ENCODE data around the gene SPON1. TPM values are rescaled to one million over a fixed set of nuclear protein-coding genes. Genes with fewer than 3 reads are reported as not detected.
"Not testable (repeated sequence)": the region's sequence is repeated elsewhere in the genome, so short reads cannot be mapped to it uniquely, and the experiment has no call there.

Gene SPON1
- total and polyA plus RNA-seq, 2 experiments from 2014 or later = 2.4 to 5.4 TPM

DNA sequence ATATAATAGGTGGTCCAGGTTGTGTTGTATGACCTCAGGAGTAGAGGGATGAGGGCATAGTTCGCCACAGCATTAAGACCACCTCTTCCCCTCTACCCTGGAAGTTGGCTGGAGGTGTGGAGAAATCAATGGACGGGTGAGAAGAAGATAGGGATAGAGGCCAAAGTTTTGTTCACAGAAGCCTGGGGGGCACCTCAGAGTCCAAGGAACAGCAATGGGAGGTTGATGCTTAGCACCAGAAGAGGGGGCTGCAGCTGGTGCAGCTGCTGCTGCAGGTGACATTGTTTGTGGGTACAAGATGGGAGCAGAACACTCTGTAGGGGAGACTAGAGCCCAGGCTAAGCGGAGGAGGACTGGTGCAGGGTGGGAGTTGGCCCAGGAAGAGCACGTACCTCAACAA is 31.2 kb upstream of the SPON1 start:
- H3F3A ChIP-seq (ENCODE audit: insufficient read depth) = no peaks in the 10 kb centered on the region
- in situ Hi-C loops (cut with MboI) = no loop called here
- peaks cover 13% of the 10 kb centered on the region for H3K4me1 ChIP-seq (ENCODE audit: insufficient read depth)
- 71 to 77% methylated on average over 4 of the region's 4 CpGs for WGBS, 2 experiments (ENCODE audit: low coverage in 1 of 2, low lambda C conversion rate in 2 of 2, missing lambda C conversion rate in 2 of 2)
- H3K9me3 ChIP-seq (ENCODE audit: low read depth) = no peaks in the 10 kb centered on the region
- H3K4me3 ChIP-seq = no peak overlapping the region
- no peak overlapping the region for H3K4me2 ChIP-seq (ENCODE audit: unreplicated experiment)
- H3K36me3 ChIP-seq (ENCODE audit: low read depth) = no peaks in the 10 kb centered on the region
- H2AFZ ChIP-seq = no peak overlapping the region
- no peaks in the 10 kb centered on the region for H3K27me3 ChIP-seq (replicated peaks; ENCODE audit: insufficient read depth)
- H4K20me1 ChIP-seq (ENCODE audit: insufficient read depth) = no peaks in the 10 kb centered on the region
- H3K79me2 ChIP-seq (ENCODE audit: insufficient read depth) = no peaks in the 10 kb centered on the region
- no peak overlapping the region for H3K27ac ChIP-seq
- no peaks in the 10 kb centered on the region for H3K9me2 ChIP-seq (ENCODE audit: insufficient read depth)
- TF ChIP-seq EZH2phosphoT487 (IDR thresholded peaks at IDR 0.05; ENCODE audit: insufficient read depth, low read depth) (no peak), EZH2 (IDR thresholded peaks at IDR 0.05; ENCODE audit: insufficient read depth, poor library complexity, severe bottlenecking) (no peak)
- no peak overlapping the region for H3K9ac ChIP-seq
- DNase-seq = no peak

GRCh38 chr11:13937154-13937553 is 25.4 kb upstream of the SPON1 start:
- H3K27me3 ChIP-seq (replicated peaks; ENCODE audit: insufficient read depth); H3K27ac ChIP-seq; H3K9ac ChIP-seq; H3F3A ChIP-seq (ENCODE audit: insufficient read depth); in situ Hi-C loops (cut with MboI); H3K79me2 ChIP-seq (ENCODE audit: insufficient read depth); H3K4me1 ChIP-seq (ENCODE audit: insufficient read depth); H3K36me3 ChIP-seq (ENCODE audit: low read depth); H2AFZ ChIP-seq; H3K4me2 ChIP-seq (ENCODE audit: unreplicated experiment); H4K20me1 ChIP-seq (ENCODE audit: insufficient read depth); DNase-seq; H3K9me2 ChIP-seq (ENCODE audit: insufficient read depth); H3K9me3 ChIP-seq (ENCODE audit: low read depth); H3K4me3 ChIP-seq: not testable (repeated sequence)
- 70 to 77% methylated on average over 4 of the region's 4 CpGs for WGBS, 2 experiments (ENCODE audit: low coverage in 1 of 2, low lambda C conversion rate in 2 of 2, missing lambda C conversion rate in 2 of 2)

DNA sequence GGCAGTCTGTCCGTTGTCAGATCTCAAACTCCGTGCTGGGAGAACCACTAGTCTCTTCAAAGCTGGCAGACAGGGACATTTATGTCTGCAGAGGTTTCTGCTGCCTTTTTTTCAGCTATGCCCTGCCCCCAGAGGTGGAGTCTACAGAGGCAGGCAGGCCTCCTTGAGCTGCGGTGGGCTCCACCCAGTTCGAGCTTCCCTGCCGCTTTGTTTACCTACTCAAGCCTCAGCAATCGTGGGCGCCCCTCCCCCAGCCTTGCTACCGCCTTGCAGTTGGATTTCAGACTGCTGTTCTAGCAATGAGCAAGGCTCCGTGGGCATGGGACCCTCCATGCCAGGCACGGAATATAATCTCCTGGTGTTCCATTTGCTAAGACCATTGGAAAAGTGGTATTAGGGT is 23.7 kb upstream of the SPON1 start:
- peaks cover 18% of the 10 kb centered on the region for H3K4me1 ChIP-seq (ENCODE audit: insufficient read depth)
- H3K36me3 ChIP-seq (ENCODE audit: low read depth); H3F3A ChIP-seq (ENCODE audit: insufficient read depth); DNase-seq; H3K9me3 ChIP-seq (ENCODE audit: low read depth); H3K4me3 ChIP-seq; H4K20me1 ChIP-seq (ENCODE audit: insufficient read depth); H3K27ac ChIP-seq; H3K79me2 ChIP-seq (ENCODE audit: insufficient read depth); in situ Hi-C loops (cut with MboI); H3K27me3 ChIP-seq (replicated peaks; ENCODE audit: insufficient read depth); H3K9me2 ChIP-seq (ENCODE audit: insufficient read depth); H2AFZ ChIP-seq; H3K4me2 ChIP-seq (ENCODE audit: unreplicated experiment); H3K9ac ChIP-seq: not testable (repeated sequence)
- WGBS, 2 experiments (ENCODE audit: low coverage in 1 of 2, low lambda C conversion rate in 2 of 2, missing lambda C conversion rate in 2 of 2) = 77 to 84% methylated on average over 10 of the region's 10 CpGs

DNA sequence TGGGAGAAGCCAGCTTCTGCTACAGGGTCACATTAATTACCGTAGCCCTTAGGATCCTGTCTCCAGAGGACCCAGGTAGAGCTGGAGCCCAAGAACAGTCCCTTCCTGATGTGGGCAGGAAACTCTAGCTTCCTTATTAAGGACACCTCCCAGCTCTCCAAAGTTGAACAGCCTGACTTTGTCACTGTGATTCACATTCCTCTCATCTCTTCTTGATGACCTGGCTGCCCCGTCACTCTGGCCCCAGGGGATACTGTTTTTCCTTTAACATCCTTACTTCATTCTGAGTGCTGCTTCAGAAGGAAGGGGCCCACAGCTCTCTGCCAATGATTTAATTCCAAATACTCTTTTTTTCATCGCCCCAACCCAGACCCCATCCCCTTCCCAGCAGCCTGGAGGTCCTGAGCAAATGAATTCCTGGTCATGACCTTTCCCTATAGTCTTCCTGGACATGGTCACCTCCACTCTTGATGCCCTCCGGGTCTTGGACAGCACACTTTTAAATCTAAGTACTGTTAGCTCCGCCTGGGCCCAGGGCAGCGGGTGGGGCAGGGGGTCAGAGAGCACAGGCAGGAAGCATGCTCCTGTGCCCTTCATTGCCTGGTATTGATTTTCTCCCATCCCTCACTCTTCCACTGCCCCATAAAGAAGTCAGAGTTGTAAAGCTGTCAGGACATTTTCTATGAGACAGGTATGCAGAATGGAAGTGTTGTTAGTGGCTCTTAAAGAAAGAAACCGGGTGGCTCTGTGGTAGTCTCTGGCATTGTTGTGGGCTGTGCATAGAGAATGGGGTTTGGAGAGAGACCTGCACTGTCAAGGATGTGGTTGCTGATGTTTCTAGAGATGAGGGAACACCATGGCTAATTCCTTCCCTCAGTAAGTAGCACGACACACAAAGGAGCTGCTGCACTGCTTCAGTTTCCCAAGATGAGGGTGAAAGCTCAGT is 22.3 kb upstream of the SPON1 start:
- Histone ChIP-seq H3K27me3 (replicated peaks; ENCODE audit: insufficient read depth) (no peaks in the 10 kb centered on the region), H3K4me3 (no peak overlapping the region), H3K36me3 (ENCODE audit: low read depth) (no peaks in the 10 kb centered on the region), H3K79me2 (ENCODE audit: insufficient read depth) (no peaks in the 10 kb centered on the region), H2AFZ (no peak overlapping the region), H3K9me2 (ENCODE audit: insufficient read depth) (no peaks in the 10 kb centered on the region), H3K9ac (no peak overlapping the region), H3K9me3 (ENCODE audit: low read depth) (no peaks in the 10 kb centered on the region), H3K4me1 (ENCODE audit: insufficient read depth) (peaks cover 18% of the 10 kb centered on the region), H3K4me2 (ENCODE audit: unreplicated experiment) (no peak overlapping the region), H3F3A (ENCODE audit: insufficient read depth) (0 out of 2 replicates have a peak, but pooled peaks cover 6% of the 10 kb centered on the region), H3K27ac (no peak overlapping the region), H4K20me1 (ENCODE audit: insufficient read depth) (no peaks in the 10 kb centered on the region)
- 73 to 74% methylated on average over 8 of the region's 8 CpGs for WGBS, 2 experiments (ENCODE audit: low coverage in 1 of 2, low lambda C conversion rate in 2 of 2, missing lambda C conversion rate in 2 of 2)
- in situ Hi-C loops (cut with MboI) = no loop called here
- TF ChIP-seq EZH2phosphoT487 (IDR thresholded peaks at IDR 0.05; ENCODE audit: insufficient read depth, low read depth) = no peak
- TF ChIP-seq EZH2 (IDR thresholded peaks at IDR 0.05; ENCODE audit: insufficient read depth, poor library complexity, severe bottlenecking) = no peak
- DNase-seq = peak; percentile 48

DNA sequence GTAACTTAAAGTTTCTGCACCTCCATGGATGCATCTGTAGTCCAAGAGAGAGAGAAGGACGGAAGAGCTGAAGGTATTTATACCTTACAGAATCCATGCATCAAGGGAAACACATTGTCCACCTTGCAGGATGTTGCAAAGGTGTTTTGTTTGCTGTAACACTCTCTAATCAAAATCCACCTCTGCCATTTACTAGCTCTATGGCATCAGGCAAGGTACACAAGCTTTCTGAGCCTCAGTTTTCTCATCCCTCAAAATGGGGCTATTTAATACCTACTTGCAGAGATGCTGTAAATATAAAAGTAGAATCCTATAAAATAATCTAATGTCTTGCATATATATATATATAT is 21.6 kb upstream of the SPON1 start:
- 52 to 61% methylated on average over 1 of the region's 1 CpG for WGBS, 2 experiments (ENCODE audit: low coverage in 1 of 2, low lambda C conversion rate in 2 of 2, missing lambda C conversion rate in 2 of 2)
- H3K4me3 ChIP-seq = no peak overlapping the region
- no peak overlapping the region for H3K27ac ChIP-seq
- no peak overlapping the region for H3K9ac ChIP-seq
- H3K4me2 ChIP-seq (ENCODE audit: unreplicated experiment) = no peak overlapping the region
- no peaks in the 10 kb centered on the region for H3K27me3 ChIP-seq (replicated peaks; ENCODE audit: insufficient read depth)
- no peak overlapping the region for H2AFZ ChIP-seq
- peaks cover 18% of the 10 kb centered on the region for H3K4me1 ChIP-seq (ENCODE audit: insufficient read depth)
- no peaks in the 10 kb centered on the region for H3K9me3 ChIP-seq (ENCODE audit: low read depth)
- no peaks in the 10 kb centered on the region for H3K9me2 ChIP-seq (ENCODE audit: insufficient read depth)
- no peaks in the 10 kb centered on the region for H3K79me2 ChIP-seq (ENCODE audit: insufficient read depth)
- no peaks in the 10 kb centered on the region for H4K20me1 ChIP-seq (ENCODE audit: insufficient read depth)
- no peak for DNase-seq
- in situ Hi-C loops (cut with MboI) = no loop called here
- no peaks in the 10 kb centered on the region for H3K36me3 ChIP-seq (ENCODE audit: low read depth)
- H3F3A ChIP-seq (ENCODE audit: insufficient read depth) = 0 out of 2 replicates have a peak, but pooled peaks cover 6% of the 10 kb centered on the region
- TF ChIP-seq EZH2phosphoT487 (IDR thresholded peaks at IDR 0.05; ENCODE audit: insufficient read depth, low read depth) = no peak
- no peak for TF ChIP-seq EZH2 (IDR thresholded peaks at IDR 0.05; ENCODE audit: insufficient read depth, poor library complexity, severe bottlenecking)

Data from GM23248 (cell line).